HCT116 (cell line): ENCODE measurements around the gene FAM13A. TPM values are rescaled to one million over a fixed set of nuclear protein-coding genes. Genes with fewer than 3 reads are reported as not detected.

Source experiments
- ATAC-seq: fragments of 200-7000 bp; cut with Tn5 transposase; 2 replicates; pipeline ENCODE4 v1.9.1; 2020; ENCODE audit warnings: mild to moderate bottlenecking, moderate library complexity
- BruUV-seq: library from RNA; stranded (reverse); fragments of 400-500 nt; replicated peaks from 2 replicates; lab custom pipeline; 2021; lab: Mats Ljungman, UMichigan
- CTCF ChIA-PET: fragments of 300-600 bp; sonication (Branson Sonifier 250); formaldehyde crosslinking; loops from one replicate; lab custom pipeline; 2021; ENCODE audit warnings: antibody characterized with exemption; lab: Charles Lee
- POLR2A ChIA-PET: fragments of 300-600, 350-600 bp; sonication (Branson Sonifier 250); formaldehyde crosslinking; loops from one replicate; lab custom pipeline; 2021; ENCODE audit warnings: antibody characterized with exemption; lab: Charles Lee
- RAD21 ChIA-PET, 2 experiments: fragments of 300-600 bp; sonication (Branson Sonifier 250); formaldehyde crosslinking; loops; one replicate each; lab custom pipeline; 2023; ENCODE audit warnings: low total read pairs in 2 of 2; ENCODE audit not compliant: uncharacterized antibody in 2 of 2, unreplicated experiment in 2 of 2, low non-redundant PET in 1 of 2; lab: Charles Lee
- DNase-seq: peaks from one replicate; pipeline ENCODE4 v3.0.0-alpha.2; 2010; ENCODE audit warnings: low read depth, low spot score
- H2AFZ ChIP-seq: fragments of 200-600 bp; shearing (Covaris generic), sonication (generic); 2 replicates; pipeline ENCODE4 v1.6.1; 2017; ENCODE audit warnings: low read depth, mixed run types, mixed read lengths, antibody characterized with exemption, low read length; ENCODE audit not compliant: poor library complexity, severe bottlenecking
- H3K27ac ChIP-seq: 2 replicates; pipeline ENCODE4 v1.5.1; 2012; ENCODE audit warnings: low read depth, low read length
- H3K27me3 ChIP-seq: fragments of 200-600 bp; sonication (generic); 2 replicates; pipeline ENCODE4 v1.6.1; 2016; ENCODE audit warnings: mixed run types, low read length, mixed read lengths; ENCODE audit not compliant: insufficient read depth
- H3K36me3 ChIP-seq, 2 experiments: fragments of 200-500 bp in 1 of 2; fragments of 200-600 bp in 1 of 2; sonication (Bioruptor generic) in 1 of 2; sonication (generic) in 1 of 2; 2 replicates each; pipeline versions ENCODE4 v1.5.1 to v1.6.1; 2014 to 2016; ENCODE audit warnings: low read length in 2 of 2, inconsistent platforms in 1 of 2, mixed read lengths in 1 of 2, mixed run types in 1 of 2; ENCODE audit not compliant: insufficient read depth in 2 of 2, control insufficient read depth in 1 of 2
- H3K4me1 ChIP-seq, 2 experiments: fragments of 200-600 bp in 1 of 2; sonication (generic) in 1 of 2; 2 replicates each; pipeline versions ENCODE4 v1.5.1 to v1.6.1; 2012 to 2017; ENCODE audit warnings: low read length in 2 of 2, inconsistent platforms in 1 of 2, mild to moderate bottlenecking in 1 of 2, mixed read lengths in 1 of 2, mixed run types in 1 of 2, moderate library complexity in 1 of 2; ENCODE audit not compliant: insufficient read depth in 2 of 2, control insufficient read depth in 1 of 2
- H3K4me2 ChIP-seq: fragments of 200-600 bp; sonication (generic); 2 replicates; pipeline ENCODE4 v1.6.1; 2017; ENCODE audit warnings: mixed run types, low read length, mixed read lengths
- H3K4me3 ChIP-seq, 2 experiments: fragments of 200-600 bp in 1 of 2; sonication (generic) in 1 of 2; replicated peaks in 1 of 2; 2 replicates each; pipeline ENCODE4 v1.5.1; 2011 to 2016; ENCODE audit warnings: low read length in 2 of 2, control low read depth in 1 of 2, low read depth in 1 of 2, mild to moderate bottlenecking in 1 of 2, mixed read lengths in 1 of 2, mixed run types in 1 of 2
- H3K79me2 ChIP-seq: fragments of 200-600 bp; sonication (generic); 2 replicates; pipeline ENCODE4 v1.6.1; 2017; ENCODE audit warnings: mild to moderate bottlenecking, mixed run types, low read length, moderate library complexity, mixed read lengths; ENCODE audit not compliant: insufficient read depth
- H3K9ac ChIP-seq: fragments of 200-600 bp; sonication (generic); 2 replicates; pipeline ENCODE4 v1.6.1; 2016; ENCODE audit warnings: low read length, mixed read lengths
- H3K9me2 ChIP-seq: fragments of 200-600 bp; sonication (generic), shearing (Covaris generic); 2 replicates; pipeline ENCODE4 v1.6.1; 2017; ENCODE audit warnings: mixed run types, mild to moderate bottlenecking, moderate library complexity; ENCODE audit not compliant: insufficient read depth
- H3K9me3 ChIP-seq, 2 experiments: fragments of 200-500 bp in 1 of 2; fragments of 200-600 bp in 1 of 2; sonication (Bioruptor generic) in 1 of 2; sonication (generic) in 1 of 2; 2 replicates each; pipeline ENCODE4 v1.6.1; 2014 to 2017; ENCODE audit warnings: low read length in 2 of 2, mixed read lengths in 2 of 2, inconsistent platforms in 1 of 2, low read depth in 1 of 2, mild to moderate bottlenecking in 1 of 2, mixed run types in 1 of 2, moderate library complexity in 1 of 2; ENCODE audit not compliant: control insufficient read depth in 1 of 2, insufficient read depth in 1 of 2
- H4K20me1 ChIP-seq: fragments of 200-600 bp; sonication (generic), shearing (Covaris generic); 2 replicates; pipeline ENCODE4 v1.6.1; 2017; ENCODE audit warnings: mixed run types, mild to moderate bottlenecking, moderate library complexity; ENCODE audit not compliant: insufficient read depth
- CEBPB ChIP-seq: IDR thresholded peaks from 2 replicates; pipeline ENCODE4 v1.6.1; 2012; ENCODE audit warnings: low read depth
- EGR1 ChIP-seq: IDR thresholded peaks from 2 replicates; pipeline ENCODE4 v1.6.1; 2012; ENCODE audit warnings: low read depth
- ELF1 ChIP-seq: IDR thresholded peaks from 2 replicates; pipeline ENCODE4 v1.6.1; 2012; ENCODE audit warnings: low read depth, borderline replicate concordance
- EZH2 ChIP-seq: fragments of 200-600 bp; sonication (generic); IDR thresholded peaks from 2 replicates; pipeline ENCODE4 v1.6.1; 2017; ENCODE audit warnings: antibody characterized with exemption, mixed run types
- EZH2phosphoT487 ChIP-seq: fragments of 200-600 bp; IDR thresholded peaks from 2 replicates; pipeline ENCODE4 v1.6.1; 2018; ENCODE audit warnings: antibody characterized with exemption, borderline replicate concordance
- JUND ChIP-seq: IDR thresholded peaks from 2 replicates; pipeline ENCODE4 v1.6.1; 2012
- RAD21 ChIP-seq: IDR thresholded peaks from 2 replicates; pipeline ENCODE4 v1.6.1; 2012; ENCODE audit warnings: low read depth, mild to moderate bottlenecking
- SP1 ChIP-seq: IDR thresholded peaks from 2 replicates; pipeline ENCODE4 v1.6.1; 2012; ENCODE audit warnings: low read depth
- SRF ChIP-seq: IDR thresholded peaks from 2 replicates; pipeline ENCODE4 v1.6.1; 2012; ENCODE audit warnings: low read depth
- TCF7L2 ChIP-seq: IDR thresholded peaks from 2 replicates; pipeline ENCODE4 v1.7.0; 2011; ENCODE audit warnings: borderline replicate concordance, inconsistent platforms; ENCODE audit not compliant: insufficient read depth, insufficient read length; ENCODE audit errors: extremely low read depth
- ZFX ChIP-seq: fragments of 450-650 bp; IDR thresholded peaks from 2 replicates; pipeline ENCODE4 v1.6.1; 2017
- intact Hi-C: fragments of 100-400 bp; cut with micrococcal nuclease; formaldehyde crosslinking; loops from 2 replicates; pipeline ENCODE4 v1.10.0; 2022
- total RNA-seq: library from RNA; stranded (reverse); gene quantifications from one replicate; pipeline ENCODE4 v1.2.1, GENCODE V29; 2021; ENCODE audit not compliant: unreplicated experiment
- TF ChIP-seq, protein P1 (sequence below): IDR thresholded peaks from 2 replicates; pipeline ENCODE4 v1.6.1; 2011; ENCODE audit warnings: mild to moderate bottlenecking, low read length, moderate library complexity; ENCODE audit not compliant: insufficient replicate concordance; ENCODE audit errors: extremely low read depth
- TF ChIP-seq, protein P2 (sequence below): IDR thresholded peaks from 2 replicates; pipeline ENCODE4 v1.6.1; 2012; ENCODE audit warnings: low read depth
- TF ChIP-seq, protein P3 (sequence below), 3 experiments: fragments of 200-600 bp in 1 of 3; sonication (generic) in 1 of 3; IDR thresholded peaks in 2 of 3; conservative IDR thresholded peaks in 1 of 3; 2 replicates each; pipeline ENCODE4 v1.5.1; 2012 to 2017; ENCODE audit warnings: low read depth in 2 of 3, low read length in 2 of 3, antibody characterized with exemption in 1 of 3, borderline replicate concordance in 1 of 3, control low read depth in 1 of 3, mild to moderate bottlenecking in 1 of 3, mixed read lengths in 1 of 3, mixed run types in 1 of 3, moderate library complexity in 1 of 3; ENCODE audit not compliant: insufficient read depth in 1 of 3

Gene FAM13A
- total RNA-seq, 1 experiment from 2014 or later: 17.2 TPM

DNA sequence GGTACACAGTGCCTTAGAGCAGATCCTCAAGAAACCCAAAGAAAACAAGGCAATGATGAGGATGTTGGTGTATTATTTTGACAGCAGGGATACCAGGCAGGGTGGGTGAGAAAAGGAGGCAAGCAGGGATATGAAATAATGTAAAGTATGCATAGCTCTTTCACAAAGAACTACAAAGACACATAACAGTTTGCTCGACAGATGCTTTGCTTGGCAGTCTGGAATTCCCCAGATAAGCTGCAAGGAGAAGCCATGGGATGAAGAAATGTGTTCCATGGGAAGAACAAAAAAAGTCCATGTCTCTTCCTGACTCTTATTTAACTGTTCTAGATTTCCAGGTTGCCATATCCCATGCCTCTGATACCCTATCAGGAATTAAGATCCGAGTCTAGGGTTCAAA, 75.4 kb downstream of the FAM13A start:
- BruUV-seq: no TSS peak

More for the DNA sequence above, 75.4 kb downstream of the FAM13A start:
- H3K79me2 ChIP-seq: no peaks in the 10 kb centered on the region
- no peak for DNase-seq
- no peaks in the 10 kb centered on the region for H3K27me3 ChIP-seq
- intact Hi-C loops: no loop called here
- H3K4me2 ChIP-seq: no peak overlapping the region
- H3K9me2 ChIP-seq: no peaks in the 10 kb centered on the region
- no peaks in the 10 kb centered on the region for H3K9me3 ChIP-seq
- H3K9ac ChIP-seq: no peak overlapping the region
- ATAC-seq: no peak
- H4K20me1 ChIP-seq: no peaks in the 10 kb centered on the region
- RAD21 ChIA-PET: interaction anchor here in 1 of 2 experiments (0.6 kb wide), 1 partner anchor 19 kb away, joined by 3 read pairs; no protein-coding TSS in a partner anchor
- H3K27ac ChIP-seq: no peak overlapping the region
- no peaks in the 10 kb centered on the region for H3K36me3 ChIP-seq
- POLR2A ChIA-PET: no interaction called here
- TF ChIP-seq, protein P1, sequence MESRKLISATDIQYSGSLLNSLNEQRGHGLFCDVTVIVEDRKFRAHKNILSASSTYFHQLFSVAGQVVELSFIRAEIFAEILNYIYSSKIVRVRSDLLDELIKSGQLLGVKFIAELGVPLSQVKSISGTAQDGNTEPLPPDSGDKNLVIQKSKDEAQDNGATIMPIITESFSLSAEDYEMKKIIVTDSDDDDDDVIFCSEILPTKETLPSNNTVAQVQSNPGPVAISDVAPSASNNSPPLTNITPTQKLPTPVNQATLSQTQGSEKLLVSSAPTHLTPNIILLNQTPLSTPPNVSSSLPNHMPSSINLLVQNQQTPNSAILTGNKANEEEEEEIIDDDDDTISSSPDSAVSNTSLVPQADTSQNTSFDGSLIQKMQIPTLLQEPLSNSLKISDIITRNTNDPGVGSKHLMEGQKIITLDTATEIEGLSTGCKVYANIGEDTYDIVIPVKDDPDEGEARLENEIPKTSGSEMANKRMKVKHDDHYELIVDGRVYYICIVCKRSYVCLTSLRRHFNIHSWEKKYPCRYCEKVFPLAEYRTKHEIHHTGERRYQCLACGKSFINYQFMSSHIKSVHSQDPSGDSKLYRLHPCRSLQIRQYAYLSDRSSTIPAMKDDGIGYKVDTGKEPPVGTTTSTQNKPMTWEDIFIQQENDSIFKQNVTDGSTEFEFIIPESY: no peak
- TF ChIP-seq EGR1 (no peak), ELF1 (no peak), RAD21 (no peak), ZFX (no peak), SP1 (no peak), EZH2phosphoT487 (no peak), SRF (no peak), TCF7L2 (no peak), CEBPB (no peak), JUND (no peak), EZH2 (no peak)
- TF ChIP-seq, protein P2, sequence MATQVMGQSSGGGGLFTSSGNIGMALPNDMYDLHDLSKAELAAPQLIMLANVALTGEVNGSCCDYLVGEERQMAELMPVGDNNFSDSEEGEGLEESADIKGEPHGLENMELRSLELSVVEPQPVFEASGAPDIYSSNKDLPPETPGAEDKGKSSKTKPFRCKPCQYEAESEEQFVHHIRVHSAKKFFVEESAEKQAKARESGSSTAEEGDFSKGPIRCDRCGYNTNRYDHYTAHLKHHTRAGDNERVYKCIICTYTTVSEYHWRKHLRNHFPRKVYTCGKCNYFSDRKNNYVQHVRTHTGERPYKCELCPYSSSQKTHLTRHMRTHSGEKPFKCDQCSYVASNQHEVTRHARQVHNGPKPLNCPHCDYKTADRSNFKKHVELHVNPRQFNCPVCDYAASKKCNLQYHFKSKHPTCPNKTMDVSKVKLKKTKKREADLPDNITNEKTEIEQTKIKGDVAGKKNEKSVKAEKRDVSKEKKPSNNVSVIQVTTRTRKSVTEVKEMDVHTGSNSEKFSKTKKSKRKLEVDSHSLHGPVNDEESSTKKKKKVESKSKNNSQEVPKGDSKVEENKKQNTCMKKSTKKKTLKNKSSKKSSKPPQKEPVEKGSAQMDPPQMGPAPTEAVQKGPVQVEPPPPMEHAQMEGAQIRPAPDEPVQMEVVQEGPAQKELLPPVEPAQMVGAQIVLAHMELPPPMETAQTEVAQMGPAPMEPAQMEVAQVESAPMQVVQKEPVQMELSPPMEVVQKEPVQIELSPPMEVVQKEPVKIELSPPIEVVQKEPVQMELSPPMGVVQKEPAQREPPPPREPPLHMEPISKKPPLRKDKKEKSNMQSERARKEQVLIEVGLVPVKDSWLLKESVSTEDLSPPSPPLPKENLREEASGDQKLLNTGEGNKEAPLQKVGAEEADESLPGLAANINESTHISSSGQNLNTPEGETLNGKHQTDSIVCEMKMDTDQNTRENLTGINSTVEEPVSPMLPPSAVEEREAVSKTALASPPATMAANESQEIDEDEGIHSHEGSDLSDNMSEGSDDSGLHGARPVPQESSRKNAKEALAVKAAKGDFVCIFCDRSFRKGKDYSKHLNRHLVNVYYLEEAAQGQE: no peak
- TF ChIP-seq, protein P3, sequence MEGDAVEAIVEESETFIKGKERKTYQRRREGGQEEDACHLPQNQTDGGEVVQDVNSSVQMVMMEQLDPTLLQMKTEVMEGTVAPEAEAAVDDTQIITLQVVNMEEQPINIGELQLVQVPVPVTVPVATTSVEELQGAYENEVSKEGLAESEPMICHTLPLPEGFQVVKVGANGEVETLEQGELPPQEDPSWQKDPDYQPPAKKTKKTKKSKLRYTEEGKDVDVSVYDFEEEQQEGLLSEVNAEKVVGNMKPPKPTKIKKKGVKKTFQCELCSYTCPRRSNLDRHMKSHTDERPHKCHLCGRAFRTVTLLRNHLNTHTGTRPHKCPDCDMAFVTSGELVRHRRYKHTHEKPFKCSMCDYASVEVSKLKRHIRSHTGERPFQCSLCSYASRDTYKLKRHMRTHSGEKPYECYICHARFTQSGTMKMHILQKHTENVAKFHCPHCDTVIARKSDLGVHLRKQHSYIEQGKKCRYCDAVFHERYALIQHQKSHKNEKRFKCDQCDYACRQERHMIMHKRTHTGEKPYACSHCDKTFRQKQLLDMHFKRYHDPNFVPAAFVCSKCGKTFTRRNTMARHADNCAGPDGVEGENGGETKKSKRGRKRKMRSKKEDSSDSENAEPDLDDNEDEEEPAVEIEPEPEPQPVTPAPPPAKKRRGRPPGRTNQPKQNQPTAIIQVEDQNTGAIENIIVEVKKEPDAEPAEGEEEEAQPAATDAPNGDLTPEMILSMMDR (IDR thresholded peaks at IDR 0.05 in 2 of 3, conservative IDR thresholded peaks at IDR 0.05 in 1 of 3; ENCODE audit: borderline replicate concordance in 1 of 3, insufficient read depth in 1 of 3, low read depth in 2 of 3, low read length in 2 of 3): no peak
- H3K4me3 ChIP-seq: no peak overlapping the region
- no peaks in the 10 kb centered on the region for H3K4me1 ChIP-seq
- no peak overlapping the region for H2AFZ ChIP-seq
- CTCF ChIA-PET: no interaction called here
